B cell (primary cell): ENCODE results near the gene EPB41L5. TPM values are rescaled to one million over a fixed set of nuclear protein-coding genes. Genes with fewer than 3 reads are reported as not detected.

Experiments
- ATAC-seq: fragments of 200-7000 bp; cut with Tn5 transposase; one replicate; pipeline ENCODE4 v1.10.0; 2021; ENCODE audit warnings: low read depth, mild to moderate bottlenecking, moderate number of reproducible peaks, moderate library complexity
- CTCF ChIA-PET: fragments of 350-600 bp; sonication (Branson Sonifier 250); formaldehyde crosslinking; loops from one replicate; lab custom pipeline; 2021; ENCODE audit warnings: antibody characterized with exemption, inconsistent platforms; lab: Charles Lee
- POLR2A ChIA-PET: fragments of 350-600 bp; sonication (Branson Sonifier 250); formaldehyde crosslinking; loops from one replicate; lab custom pipeline; 2021; ENCODE audit warnings: antibody characterized with exemption; lab: Charles Lee
- DNase-seq: peaks from one replicate; pipeline ENCODE4 v3.0.0; 2013
- H2AFZ ChIP-seq: 2 replicates; pipeline ENCODE4 v1.6.1; 2012; ENCODE audit warnings: mild to moderate bottlenecking, low read depth, low read length; ENCODE audit not compliant: insufficient read depth, poor library complexity, severe bottlenecking
- H3K27ac ChIP-seq, 2 donors: 1 replicate in 1 of 2; 2 replicates in 1 of 2; pipeline ENCODE4 v1.5.1; 2012 to 2013; ENCODE audit warnings: low read length in 2 of 2, mild to moderate bottlenecking in 2 of 2, moderate library complexity in 1 of 2
- H3K27me3 ChIP-seq, 4 experiments: fragments of 200-600 bp in 1 of 4; sonication (generic) in 1 of 4; replicated peaks in 1 of 4; 1 replicate in 2 of 4; 2 replicates in 2 of 4; pipeline versions ENCODE4 v1.6.1 to v1.7.0; 2013 to 2016; ENCODE audit warnings: low read length in 3 of 4, mild to moderate bottlenecking in 2 of 4, mixed read lengths in 1 of 4, moderate library complexity in 1 of 4; ENCODE audit not compliant: insufficient read depth in 4 of 4, control insufficient read depth in 3 of 4; ENCODE audit errors: control extremely low read depth in 1 of 4
- H3K36me3 ChIP-seq, 2 experiments: replicated peaks in 1 of 2; 1 replicate in 1 of 2; 2 replicates in 1 of 2; pipeline versions ENCODE4 v1.6.1 to v1.7.1; 2013; ENCODE audit warnings: low read length in 1 of 2; ENCODE audit not compliant: insufficient read depth in 2 of 2, control insufficient read depth in 1 of 2; ENCODE audit errors: control extremely low read depth in 1 of 2, extremely low read depth in 1 of 2
- H3K4me1 ChIP-seq, 2 donors: fragments of 200-600 bp in 1 of 2; sonication (generic) in 1 of 2; 1 replicate in 1 of 2; 2 replicates in 1 of 2; pipeline versions ENCODE4 v1.5.1 to v1.6.1; 2013 to 2017; ENCODE audit warnings: low read length in 2 of 2; ENCODE audit not compliant: control insufficient read depth in 2 of 2, insufficient read depth in 2 of 2
- H3K4me2 ChIP-seq: replicated peaks from 2 replicates; pipeline ENCODE3; 2012; ENCODE audit warnings: mild to moderate bottlenecking, low read depth, low read length; ENCODE audit not compliant: poor library complexity, severe bottlenecking
- H3K4me3 ChIP-seq, 5 experiments: fragments of 200-600 bp in 1 of 5; sonication (generic) in 1 of 5; 1 replicate in 3 of 5; 2 replicates in 2 of 5; pipeline versions ENCODE4 v1.5.1 to v1.7.0; 2011 to 2016; ENCODE audit warnings: low read length in 4 of 5, mild to moderate bottlenecking in 4 of 5, low read depth in 2 of 5, control low read depth in 1 of 5, moderate library complexity in 1 of 5; ENCODE audit not compliant: insufficient read depth in 1 of 5; ENCODE audit errors: control extremely low read depth in 1 of 5, extremely low read depth in 1 of 5
- H3K79me2 ChIP-seq: fragments of 200-600 bp; sonication (generic); one replicate; pipeline ENCODE4 v1.6.0; 2016; ENCODE audit warnings: low read length; ENCODE audit not compliant: control insufficient read depth, insufficient read depth
- H3K9ac ChIP-seq: fragments of 200-600 bp; sonication (generic); 2 replicates; pipeline ENCODE4 v1.6.1; 2017; ENCODE audit warnings: mild to moderate bottlenecking, low read length, moderate library complexity
- H3K9me3 ChIP-seq, 3 donors: one replicate each; pipeline versions ENCODE4 v1.6.1 to v1.7.1; 2013; ENCODE audit warnings: low read length in 2 of 3; ENCODE audit not compliant: control insufficient read depth in 2 of 3, insufficient read depth in 1 of 3; ENCODE audit errors: control extremely low read depth in 1 of 3
- H4K20me1 ChIP-seq: 2 replicates; pipeline ENCODE4 v1.6.0; 2012; ENCODE audit warnings: mild to moderate bottlenecking, low read length; ENCODE audit not compliant: insufficient read depth, control insufficient read depth, poor library complexity, severe bottlenecking
- H3K27ac Mint-ChIP-seq: one replicate; pipeline ENCODE4 v1.8.0; 2021; ENCODE audit warnings: mixed read lengths
- H3K27me3 Mint-ChIP-seq: one replicate; pipeline ENCODE4 v1.8.0; 2021; ENCODE audit warnings: mixed read lengths
- H3K4me1 Mint-ChIP-seq: one replicate; pipeline ENCODE4 v1.8.0; 2021; ENCODE audit warnings: mixed read lengths
- H3K4me3 Mint-ChIP-seq: one replicate; pipeline ENCODE4 v1.8.0; 2021; ENCODE audit warnings: mixed read lengths
- H3K9me3 Mint-ChIP-seq: one replicate; pipeline ENCODE4 v1.8.0; 2022; ENCODE audit warnings: mixed read lengths; ENCODE audit not compliant: insufficient read depth
- EZH2 ChIP-seq: IDR thresholded peaks from 2 replicates; pipeline ENCODE4 v1.6.1; 2012; ENCODE audit warnings: borderline replicate concordance, low read depth, mild to moderate bottlenecking, moderate library complexity, low read length; ENCODE audit not compliant: insufficient read depth, poor library complexity, severe bottlenecking
- WGBS: methylation state at CpG from one replicate; pipeline ENCODE4 v1.1.5; 2013; ENCODE audit warnings: missing lambda C conversion rate; ENCODE audit not compliant: insufficient coverage; 5-methylcytosine and 5-hydroxymethylcytosine counted together
- intact Hi-C: fragments of 100-400 bp; cut with micrococcal nuclease; formaldehyde crosslinking; loops from one replicate; pipeline ENCODE4 v1.10.0; 2022
- polyA plus RNA-seq: library from polyadenylated mRNA; depleted of rRNA; stranded (reverse); fragments of >200 nt; gene quantifications from 2 replicates; pipeline ENCODE4 v1.2.3, GENCODE V29; 2012
- total RNA-seq, 2 donors: library from RNA; stranded (reverse); fragments of 120-200 nt in 1 of 2; gene quantifications; 1 replicate in 1 of 2; 2 replicates in 1 of 2; pipeline versions ENCODE4 v1.2.3 to v1.2.4, GENCODE V29; 2013 to 2022
- TF ChIP-seq, protein P1 (sequence below): fragments of 200-600 bp; IDR thresholded peaks from one replicate; pipeline ENCODE4 v1.8.0; 2022; ENCODE audit warnings: antibody characterized with exemption, mild to moderate bottlenecking

The EPB41L5 gene
- total and polyA plus RNA-seq, 2 donors (not counting 1 experiment from before 2014, with no cell fraction given): 3.9 to 14.0 TPM

DNA sequence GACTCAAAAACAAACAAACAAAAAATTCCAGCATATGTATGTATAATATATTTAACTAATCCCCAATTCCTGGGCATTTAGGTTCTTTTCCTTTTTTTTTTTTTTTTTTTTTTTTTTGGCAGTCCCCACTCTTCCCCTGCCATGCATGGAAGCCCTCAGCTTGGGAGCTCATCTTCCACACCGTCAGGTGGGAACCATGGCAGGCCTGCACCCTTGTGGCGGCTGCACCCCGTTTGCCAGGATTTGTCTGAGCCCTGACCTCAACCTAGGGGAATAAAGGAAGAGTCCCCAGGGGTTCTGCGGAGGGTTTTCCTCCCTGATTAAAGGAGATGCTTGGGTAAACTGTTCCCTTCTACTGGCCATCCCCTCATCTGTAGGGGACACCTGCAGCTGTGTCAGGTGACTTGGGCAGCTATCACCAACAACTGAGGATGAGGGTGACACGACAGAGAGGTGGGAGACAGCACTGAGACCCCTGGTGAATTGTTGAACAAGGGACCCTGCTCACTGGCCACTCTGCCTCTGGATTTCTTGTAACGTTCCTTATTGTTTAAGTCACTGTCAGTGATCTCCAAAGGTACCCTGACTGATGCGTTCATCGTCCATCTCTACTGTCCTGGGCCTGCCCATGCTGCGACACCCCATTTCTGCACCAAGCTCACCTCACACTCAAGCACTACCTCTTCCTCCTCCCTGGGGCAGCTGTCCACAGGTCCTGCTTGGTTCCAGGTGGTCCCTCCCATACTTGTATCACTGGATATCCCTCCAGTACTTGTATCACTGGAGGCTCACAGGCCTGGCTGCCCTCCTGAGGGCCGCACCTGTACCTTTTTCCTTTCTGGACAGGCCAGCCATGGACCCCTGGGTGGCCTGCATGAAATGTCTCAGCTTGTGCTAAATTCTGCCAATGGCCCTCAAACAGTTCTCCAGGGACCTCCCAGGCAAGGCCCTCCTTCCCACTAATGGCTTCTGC, 195.8 kb downstream of the EPB41L5 start:
- no peaks in the 10 kb centered on the region for H3K27me3 Mint-ChIP-seq

More for the DNA sequence above, 195.8 kb downstream of the EPB41L5 start:
- H3K4me3 Mint-ChIP-seq: no peak overlapping the region
- DNase-seq: no peak
- no peak overlapping the region for H3K9ac ChIP-seq
- no peaks in the 10 kb centered on the region for H3K79me2 ChIP-seq
- no peak overlapping the region for H3K27ac Mint-ChIP-seq
- H3K27ac ChIP-seq: no peak overlapping the region
- no peak overlapping the region for H2AFZ ChIP-seq
- no peak overlapping the region for H3K4me2 ChIP-seq
- 96% methylated on average over 8 of the region's 10 CpGs for WGBS
- no peak overlapping the region for H3K4me3 ChIP-seq
- ATAC-seq: no peak
- CTCF ChIA-PET: interaction anchor here (2.6 kb wide), 1 partner anchor 104 kb away, joined by 16 read pairs; no protein-coding TSS in a partner anchor
- H3K9me3 ChIP-seq: peaks cover 0 to 3% (median 0%) of the 10 kb centered on the region in 3 donors
- TF ChIP-seq, protein P1, sequence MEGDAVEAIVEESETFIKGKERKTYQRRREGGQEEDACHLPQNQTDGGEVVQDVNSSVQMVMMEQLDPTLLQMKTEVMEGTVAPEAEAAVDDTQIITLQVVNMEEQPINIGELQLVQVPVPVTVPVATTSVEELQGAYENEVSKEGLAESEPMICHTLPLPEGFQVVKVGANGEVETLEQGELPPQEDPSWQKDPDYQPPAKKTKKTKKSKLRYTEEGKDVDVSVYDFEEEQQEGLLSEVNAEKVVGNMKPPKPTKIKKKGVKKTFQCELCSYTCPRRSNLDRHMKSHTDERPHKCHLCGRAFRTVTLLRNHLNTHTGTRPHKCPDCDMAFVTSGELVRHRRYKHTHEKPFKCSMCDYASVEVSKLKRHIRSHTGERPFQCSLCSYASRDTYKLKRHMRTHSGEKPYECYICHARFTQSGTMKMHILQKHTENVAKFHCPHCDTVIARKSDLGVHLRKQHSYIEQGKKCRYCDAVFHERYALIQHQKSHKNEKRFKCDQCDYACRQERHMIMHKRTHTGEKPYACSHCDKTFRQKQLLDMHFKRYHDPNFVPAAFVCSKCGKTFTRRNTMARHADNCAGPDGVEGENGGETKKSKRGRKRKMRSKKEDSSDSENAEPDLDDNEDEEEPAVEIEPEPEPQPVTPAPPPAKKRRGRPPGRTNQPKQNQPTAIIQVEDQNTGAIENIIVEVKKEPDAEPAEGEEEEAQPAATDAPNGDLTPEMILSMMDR: no peak
- TF ChIP-seq EZH2: no peak
- no peaks in the 10 kb centered on the region for H3K27me3 ChIP-seq
- POLR2A ChIA-PET: interaction anchor here (0.6 kb wide), 1 partner anchor 61 kb away, joined by 6 read pairs; no protein-coding TSS in a partner anchor
- no peaks in the 10 kb centered on the region for H3K9me3 Mint-ChIP-seq
- peaks cover 5% of the 10 kb centered on the region for H3K4me1 Mint-ChIP-seq
- H3K4me1 ChIP-seq: peaks cover 4 to 7% of the 10 kb centered on the region in 2 donors
- intact Hi-C loops: no loop called here
- H3K36me3 ChIP-seq: no peaks in the 10 kb centered on the region
- H4K20me1 ChIP-seq: no peaks in the 10 kb centered on the region
